GM12878 (cell line): Measurements from ENCODE around the gene TCEANC. TPM values are rescaled to one million over a fixed set of nuclear protein-coding genes. Genes with fewer than 3 reads are reported as not detected.

Source experiments
- CBX3 ChIP-seq: fragments of 200-600 bp; sonication (generic); IDR thresholded peaks from 2 replicates; pipeline ENCODE4 v1.6.1; 2016; ENCODE audit warnings: low read depth, borderline replicate concordance
- CHD1 ChIP-seq: IDR thresholded peaks from 2 replicates; pipeline ENCODE4 v1.6.1; 2012; ENCODE audit warnings: low read depth, low read length, improper control_type of control experiment
- CREM ChIP-seq: IDR thresholded peaks from 2 replicates; pipeline ENCODE4 v1.6.1; 2014; ENCODE audit warnings: antibody characterized with exemption, low read depth
- E2F8 ChIP-seq: fragments of 450-650 bp; IDR thresholded peaks from 2 replicates; pipeline ENCODE4 v1.6.1; 2018; ENCODE audit warnings: mild to moderate bottlenecking, low read depth, moderate library complexity; ENCODE audit not compliant: partially characterized antibody
- GATAD2B ChIP-seq: fragments of 450-650 bp; conservative IDR thresholded peaks from 2 replicates; pipeline ENCODE4 v1.6.1; 2017; ENCODE audit warnings: low read depth, mild to moderate bottlenecking, moderate library complexity
- HDAC6 ChIP-seq: fragments of 200-600 bp; sonication (generic); IDR thresholded peaks from one replicate; pipeline ENCODE4 v1.8.0; 2017; ENCODE audit warnings: antibody characterized with exemption; ENCODE audit not compliant: unreplicated experiment
- MYC ChIP-seq: IDR thresholded peaks from 2 replicates; pipeline ENCODE4 v1.6.1; 2011; ENCODE audit warnings: mild to moderate bottlenecking, low read length, moderate library complexity, inconsistent platforms; ENCODE audit not compliant: insufficient read depth, insufficient replicate concordance, insufficient read length, severe bottlenecking
- NBN ChIP-seq: fragments of 450-650 bp; IDR thresholded peaks from 2 replicates; pipeline ENCODE4 v1.6.1; 2016
- NFIC ChIP-seq: IDR thresholded peaks from 2 replicates; pipeline ENCODE4 v1.6.1; 2012; ENCODE audit warnings: low read depth, mild to moderate bottlenecking, inconsistent platforms, low read length, moderate library complexity
- PKNOX1 ChIP-seq: fragments of 450-650 bp; IDR thresholded peaks from 2 replicates; pipeline ENCODE4 v1.6.1; 2016; ENCODE audit warnings: mild to moderate bottlenecking
- POU2F2 ChIP-seq: IDR thresholded peaks from 3 replicates; pipeline ENCODE4 v1.6.1; 2011; ENCODE audit warnings: low read depth, mild to moderate bottlenecking, low read length, borderline replicate concordance
- RELA ChIP-seq: fragments of 450-650 bp; IDR thresholded peaks from 2 replicates; pipeline ENCODE4 v1.8.0; 2014; ENCODE audit warnings: borderline replicate concordance; ENCODE audit not compliant: partially characterized antibody
- RFX5 ChIP-seq: IDR thresholded peaks from 2 replicates; pipeline ENCODE4 v1.6.1; 2011; ENCODE audit warnings: low read depth, low read length, improper control_type of control experiment
- SIX5 ChIP-seq: IDR thresholded peaks from 2 replicates; pipeline ENCODE4 v1.6.1; 2011; ENCODE audit warnings: mild to moderate bottlenecking, low read depth, low read length, moderate library complexity; ENCODE audit not compliant: severe bottlenecking
- YBX1 ChIP-seq: fragments of 450-650 bp; IDR thresholded peaks from 2 replicates; pipeline ENCODE4 v1.6.1; 2016; ENCODE audit warnings: antibody characterized with exemption
- ZBTB11 ChIP-seq: fragments of 450-650 bp; formaldehyde crosslinking; IDR thresholded peaks from 2 replicates; pipeline ENCODE4 v1.5.0; 2022; ENCODE audit warnings: mild to moderate bottlenecking, missing genetic modification characterization
- ZNF687 ChIP-seq: fragments of 450-650 bp; IDR thresholded peaks from 2 replicates; pipeline ENCODE4 v1.6.1; 2017; ENCODE audit warnings: mild to moderate bottlenecking, moderate library complexity
- polyA plus RNA-seq, 11 experiments: library from polyadenylated mRNA; depleted of rRNA in 4 of 11; unstranded in 6 of 11; stranded (reverse) in 5 of 11; fragments of >200 nt; fragmentation: Nextera tagmentation in 4 of 11; fragmentation: Illumina TruSeq in 1 of 11; extraction: Ambion mirVana in 4 of 11; extraction: Trizol in 1 of 11; gene quantifications; 1 replicate in 1 of 11; 2 replicates in 10 of 11; pipeline versions ENCODE4 v1.2.1 to v1.2.3, GENCODE V29; 2011 to 2016; ENCODE audit warnings: inconsistent platforms in 2 of 11, missing spikeins in 2 of 11, low read depth in 1 of 11
- total RNA-seq, 4 experiments: library from RNA; depleted of rRNA in 3 of 4; stranded (reverse); fragments of >200 nt in 3 of 4; fragmentation: Illumina TruSeq in 1 of 4; extraction: Trizol in 1 of 4; gene quantifications; 2 replicates each; pipeline versions ENCODE4 v1.2.1 to v1.2.3, GENCODE V29; 2013 to 2021

The TCEANC gene
- total and polyA plus RNA-seq, 10 of the 15 experiments (the other 5 are each of a cell fraction or from before 2014, with no cell fraction given), result 1.1 to 4.9 (median 2.9) TPM

- TF ChIP-seq CHD1 (no peak), NFIC (no peak), GATAD2B (0 out of 2 replicates have a peak, but pooled peaks have one; percentile 46), NBN (peak; percentile 72), ZNF687 (0 out of 2 replicates have a peak, but pooled peaks have one; percentile 52), SIX5 (no peak), HDAC6 (no peak), PKNOX1 (peak; percentile 53; the same call in 1 of the 2 replicates), POU2F2 (peak; percentile 72; the same call in 2 of the 3 replicates), RELA (peak; percentile 57), ZBTB11 (CRISPR knock-in tag) (no peak), MYC (no peak), CREM (0 out of 2 replicates have a peak, but pooled peaks have one; percentile 25), CBX3 (no peak), YBX1 (no peak), RFX5 (no peak), E2F8 (no peak)
These were observed at the start of gene TCEANC (continued) for GRCh38 chrX:13652850-13653693.
